ENCODE measurements around the gene NELL1.

DNA sequence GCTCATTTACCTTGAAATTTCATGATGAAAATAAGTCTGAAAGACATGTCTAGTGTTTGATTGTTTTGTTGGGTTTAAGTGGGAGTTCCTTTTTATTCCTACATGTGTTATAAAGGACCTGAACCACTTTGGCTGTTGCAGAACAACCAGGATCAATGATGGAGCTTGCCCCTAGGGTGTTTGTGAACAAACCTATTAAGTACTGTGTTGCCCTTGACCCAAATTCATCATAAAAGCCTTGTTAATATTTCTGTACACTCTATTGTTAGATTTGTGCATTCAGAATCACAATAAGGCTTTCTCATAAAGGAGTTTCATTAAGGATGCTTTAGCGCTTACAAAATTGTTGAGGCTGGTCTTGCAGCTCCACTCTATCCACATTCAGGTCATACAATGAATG is 452.6 kb downstream of the NELL1 start:
- TF ChIP-seq EZH2 (IDR thresholded peaks at IDR 0.05; ENCODE audit: insufficient read depth, poor library complexity, severe bottlenecking): no peak
- no peak for TF ChIP-seq EZH2phosphoT487 (IDR thresholded peaks at IDR 0.05; ENCODE audit: insufficient read depth, low read depth)
